Measurements from ENCODE around the gene ARIH1.

The ARIH1 gene

GRCh38 chr15:72487070-72487797 lies 13.1 kb downstream of the ARIH1 start:
- DNase-seq = no peak

- no peak for DNase-seq
Observed at GRCh38 chr15:72488558-72488957, 14.4 kb downstream of the ARIH1 start.

- DNase-seq = no peak
Observed at GRCh38 chr15:72489943-72490554, 15.9 kb downstream of the ARIH1 start.

- DNase-seq = no peak
Observed at GRCh38 chr15:72491768-72492167, 17.6 kb downstream of the ARIH1 start.

- DNase-seq = no peak
Observed at GRCh38 chr15:72492733-72493132, 18.6 kb downstream of the ARIH1 start.

GRCh38 chr15:72493220-72493619 lies 19.1 kb downstream of the ARIH1 start:
- no peak for DNase-seq

GRCh38 chr15:72495007-72495406 lies 20.9 kb downstream of the ARIH1 start:
- no peak for DNase-seq

- DNase-seq = no peak
Observed at GRCh38 chr15:72496783-72497182, 22.7 kb downstream of the ARIH1 start.

GRCh38 chr15:72497402-72497801 lies 23.3 kb downstream of the ARIH1 start:
- no peak for DNase-seq

GRCh38 chr15:72502220-72502809 lies 28.2 kb downstream of the ARIH1 start:
- no peak for DNase-seq

GRCh38 chr15:72503147-72503546 lies 29.0 kb downstream of the ARIH1 start:
- DNase-seq = no peak

- no peak for DNase-seq
Observed at GRCh38 chr15:72507402-72508092, 33.4 kb downstream of the ARIH1 start.

- no peak for DNase-seq
Observed at GRCh38 chr15:72509484-72509883, 35.4 kb downstream of the ARIH1 start.

- DNase-seq = no peak
Observed at GRCh38 chr15:72511536-72511935, 37.4 kb downstream of the ARIH1 start.

GRCh38 chr15:72515591-72516389 lies 41.7 kb downstream of the ARIH1 start:
- DNase-seq = no peak

- no peak for DNase-seq
Observed at GRCh38 chr15:72516777-72517176, 42.6 kb downstream of the ARIH1 start.

GRCh38 chr15:72521682-72522081 lies 47.6 kb downstream of the ARIH1 start:
- no peak for DNase-seq

GRCh38 chr15:72532991-72533601 lies 59.0 kb downstream of the ARIH1 start:
- DNase-seq = no peak

GRCh38 chr15:72534523-72534922 lies 60.4 kb downstream of the ARIH1 start:
- DNase-seq = no peak

- no peak for DNase-seq
Observed at GRCh38 chr15:72535911-72536310, 61.8 kb downstream of the ARIH1 start.

- no peak for DNase-seq
Observed at GRCh38 chr15:72536506-72536905, 62.4 kb downstream of the ARIH1 start.

- DNase-seq = no peak
Observed at GRCh38 chr15:72538931-72539330, 64.8 kb downstream of the ARIH1 start.
